Activated CD4-positive, alpha-beta T cell treated with anti-CD3 and anti-CD28 coated beads, Interleukin-2, amount 50 U/mL, for 16 hours (primary cell): ENCODE results near the gene CHST11.

Experiments used
- DNase-seq: peaks from one replicate; pipeline ENCODE4 v3.0.0-alpha.2; 2020

The CHST11 gene

GRCh38 chr12:104748790-104749189 is 292.0 kb downstream of the CHST11 start:
- no peak for DNase-seq

GRCh38 chr12:104749545-104749944 is 292.8 kb downstream of the CHST11 start:
- DNase-seq, result no peak

GRCh38 chr12:104750061-104750460 is 293.3 kb downstream of the CHST11 start:
- no peak for DNase-seq

- no peak for DNase-seq
These were observed 294.4 kb downstream of the CHST11 start for GRCh38 chr12:104751120-104751519.

- DNase-seq, result no peak
These were observed 294.8 kb downstream of the CHST11 start for GRCh38 chr12:104751594-104751993.

GRCh38 chr12:104752016-104752415 is 295.3 kb downstream of the CHST11 start:
- no peak for DNase-seq

GRCh38 chr12:104752881-104753280 is 296.1 kb downstream of the CHST11 start:
- DNase-seq, result no peak

- DNase-seq, result no peak
These were observed 300.2 kb downstream of the CHST11 start for GRCh38 chr12:104756901-104757300.

- no peak for DNase-seq
These were observed 302.0 kb downstream of the CHST11 start for GRCh38 chr12:104758771-104759170.

- no peak for DNase-seq
These were observed 304.3 kb downstream of the CHST11 start for GRCh38 chr12:104761091-104761490.

- no peak for DNase-seq
These were observed 304.9 kb downstream of the CHST11 start for GRCh38 chr12:104761611-104762010.

- peak; percentile 66 for DNase-seq
These were observed 306.5 kb downstream of the CHST11 start for GRCh38 chr12:104763168-104763805.

GRCh38 chr12:104764225-104765091 is 307.7 kb downstream of the CHST11 start:
- peak; percentile 53 for DNase-seq

- DNase-seq, result no peak
These were observed 310.5 kb downstream of the CHST11 start for GRCh38 chr12:104767261-104767660.

- no peak for DNase-seq
These were observed 311.3 kb downstream of the CHST11 start for GRCh38 chr12:104768033-104768432.

GRCh38 chr12:104769144-104769561 is 312.4 kb downstream of the CHST11 start:
- DNase-seq, result no peak

GRCh38 chr12:104772336-104772735 is 315.6 kb downstream of the CHST11 start:
- no peak for DNase-seq

- no peak for DNase-seq
These were observed 319.0 kb downstream of the CHST11 start for GRCh38 chr12:104775731-104776231.

GRCh38 chr12:104779134-104779533 is 322.4 kb downstream of the CHST11 start:
- DNase-seq, result no peak

GRCh38 chr12:104782296-104782695 is 325.5 kb downstream of the CHST11 start:
- DNase-seq, result no peak

- no peak for DNase-seq
These were observed 327.8 kb downstream of the CHST11 start for GRCh38 chr12:104784592-104784991.

- DNase-seq, result no peak
These were observed 329.1 kb downstream of the CHST11 start for GRCh38 chr12:104785886-104786285.

- DNase-seq, result no peak
These were observed 329.6 kb downstream of the CHST11 start for GRCh38 chr12:104786352-104786751.

GRCh38 chr12:104788840-104789271 is 332.1 kb downstream of the CHST11 start:
- DNase-seq, result no peak
